GM12878 (cell line): ENCODE results near the gene LRFN2. TPM values are rescaled to one million over a fixed set of nuclear protein-coding genes. Genes with fewer than 3 reads are reported as not detected.

Source experiments
- ATAC-seq: fragments of 200-7000 bp; cut with Tn5 transposase; 3 replicates; pipeline ENCODE4 v1.9.1; 2020; ENCODE audit warnings: mild to moderate bottlenecking, moderate library complexity
- BruUV-seq: library from RNA; stranded (reverse); fragments of 400-500 nt; replicated peaks from 2 replicates; lab custom pipeline; 2021; lab: Mats Ljungman, UMichigan
- CTCF ChIA-PET: fragments of 300-600 bp; sonication (Branson Sonifier 250); formaldehyde crosslinking; extraction: SDS; loops from one replicate; lab custom pipeline; 2021; ENCODE audit warnings: inconsistent platforms; lab: Yijun Ruan, JAX
- POLR2A ChIA-PET: fragments of 350-600 bp; formaldehyde crosslinking; extraction: SDS; loops from one replicate; lab custom pipeline; 2021; ENCODE audit warnings: inconsistent platforms; lab: Charles Lee
- RAD21 ChIA-PET: fragments of 300-600 bp; sonication (Branson Sonifier 250); formaldehyde crosslinking; loops from one replicate; lab custom pipeline; 2023; ENCODE audit warnings: antibody characterized with exemption; ENCODE audit not compliant: unreplicated experiment; lab: Charles Lee
- SMC1A ChIA-PET: fragments of 300-600 bp; sonication (Branson Sonifier 250); formaldehyde crosslinking; loops from one replicate; lab custom pipeline; 2023; ENCODE audit not compliant: unreplicated experiment, uncharacterized antibody; lab: Charles Lee
- DNase-seq: peaks from one replicate; pipeline ENCODE4 v3.0.0-alpha.2; 2011; ENCODE audit warnings: low read depth, low spot score
- FAIRE-seq: peaks from 3 replicates; lab custom pipeline; 2011; peaks lifted over from hg19 to GRCh38; lab: Jason Lieb, UNC
- H2AFZ ChIP-seq: 2 replicates; pipeline ENCODE4 v1.6.0; 2011; ENCODE audit warnings: low read depth, low read length, control low read depth; ENCODE audit not compliant: control insufficient read depth
- H3K27ac ChIP-seq: 2 replicates; pipeline ENCODE4 v1.5.1; 2011; ENCODE audit warnings: control low read depth; ENCODE audit not compliant: control insufficient read depth, insufficient read depth
- H3K27me3 ChIP-seq, 2 experiments: replicated peaks in 1 of 2; 2 replicates each; pipeline versions ENCODE4 v1.6.0 to v1.6.1; 2011; ENCODE audit warnings: low read length in 1 of 2; ENCODE audit not compliant: control insufficient read depth in 2 of 2, insufficient read depth in 2 of 2
- H3K36me3 ChIP-seq, 2 experiments: 2 replicates each; pipeline ENCODE4 v1.5.1; 2011; ENCODE audit warnings: low read length in 1 of 2; ENCODE audit not compliant: control insufficient read depth in 2 of 2, insufficient read depth in 2 of 2
- H3K4me1 ChIP-seq: 2 replicates; pipeline ENCODE4 v1.6.1; 2011; ENCODE audit warnings: mild to moderate bottlenecking, low read length, moderate library complexity, mixed read lengths; ENCODE audit not compliant: control insufficient read depth, insufficient read depth
- H3K4me2 ChIP-seq: 2 replicates; pipeline ENCODE4 v1.6.0; 2011; ENCODE audit warnings: control low read depth; ENCODE audit not compliant: control insufficient read depth, insufficient read depth
- H3K4me3 ChIP-seq: fragments of 200-600 bp; sonication (generic); 2 replicates; pipeline ENCODE4 v1.5.1; 2016
- H3K79me2 ChIP-seq: 2 replicates; pipeline ENCODE4 v1.6.0; 2011; ENCODE audit warnings: low read length; ENCODE audit not compliant: control insufficient read depth, insufficient read depth
- H3K9ac ChIP-seq: 2 replicates; pipeline ENCODE4 v1.8.0; 2011; ENCODE audit warnings: low read length, control low read depth, mixed read lengths; ENCODE audit not compliant: control insufficient read depth, insufficient read depth
- H3K9me3 ChIP-seq: replicated peaks from 3 replicates; pipeline ENCODE4 v1.5.1; 2011; ENCODE audit warnings: mild to moderate bottlenecking, low read length; ENCODE audit not compliant: control insufficient read depth, insufficient read depth
- H4K20me1 ChIP-seq: 2 replicates; pipeline ENCODE4 v1.6.0; 2011; ENCODE audit not compliant: control insufficient read depth, insufficient read depth
- BHLHE40 ChIP-seq, 2 experiments: fragments of 450-650 bp in 1 of 2; IDR thresholded peaks; 2 replicates each; pipeline ENCODE4 v1.6.1; 2011 to 2017; ENCODE audit warnings: low read depth in 2 of 2, borderline replicate concordance in 1 of 2, improper control_type of control experiment in 1 of 2, low read length in 1 of 2, mild to moderate bottlenecking in 1 of 2
- ESRRA ChIP-seq: IDR thresholded peaks from 2 replicates; pipeline ENCODE4 v1.6.1; 2012; ENCODE audit warnings: mild to moderate bottlenecking, low read length, improper control_type of control experiment
- ETV6 ChIP-seq, 2 experiments: fragments of 450-650 bp in 1 of 2; IDR thresholded peaks in 1 of 2; conservative IDR thresholded peaks in 1 of 2; 2 replicates each; pipeline ENCODE4 v1.6.1; 2014; ENCODE audit warnings: antibody characterized with exemption in 1 of 2, borderline replicate concordance in 1 of 2, low read depth in 1 of 2, mild to moderate bottlenecking in 1 of 2, moderate library complexity in 1 of 2
- JUNB ChIP-seq: IDR thresholded peaks from 2 replicates; pipeline ENCODE4 v1.6.1; 2016; ENCODE audit warnings: antibody characterized with exemption, mild to moderate bottlenecking
- MLLT1 ChIP-seq: fragments of 450-650 bp; IDR thresholded peaks from 2 replicates; pipeline ENCODE4 v1.6.1; 2016; ENCODE audit warnings: mild to moderate bottlenecking
- MXI1 ChIP-seq: fragments of 150-350 bp; IDR thresholded peaks from 2 replicates; pipeline ENCODE4 v1.6.1; 2011; ENCODE audit warnings: low read depth, mild to moderate bottlenecking, inconsistent platforms, low read length, improper control_type of control experiment
- RB1 ChIP-seq: fragments of 450-650 bp; formaldehyde crosslinking; IDR thresholded peaks from 2 replicates; pipeline ENCODE4 v1.6.1; 2017; ENCODE audit warnings: mild to moderate bottlenecking, borderline replicate concordance
- RELA ChIP-seq: fragments of 450-650 bp; IDR thresholded peaks from 2 replicates; pipeline ENCODE4 v1.8.0; 2014; ENCODE audit warnings: borderline replicate concordance; ENCODE audit not compliant: partially characterized antibody
- TCF3 ChIP-seq: IDR thresholded peaks from 2 replicates; pipeline ENCODE4 v1.6.1; 2012; ENCODE audit warnings: low read depth, mild to moderate bottlenecking, low read length, borderline replicate concordance; ENCODE audit not compliant: insufficient read depth
- YY1 ChIP-seq: IDR thresholded peaks from 2 replicates; pipeline ENCODE4 v1.6.1; 2011; ENCODE audit warnings: low read depth, mild to moderate bottlenecking, low read length
- ZNF687 ChIP-seq: fragments of 450-650 bp; IDR thresholded peaks from 2 replicates; pipeline ENCODE4 v1.6.1; 2017; ENCODE audit warnings: mild to moderate bottlenecking, moderate library complexity
- WGBS: methylation state at CpG from one replicate; pipeline ENCODE4 v1.1.6; 2016; ENCODE audit warnings: low lambda C conversion rate; ENCODE audit not compliant: insufficient replicate concordance, insufficient coverage; ENCODE audit errors: missing lambda C conversion rate; 5-methylcytosine and 5-hydroxymethylcytosine counted together
- in situ Hi-C: fragments of 300-500 bp; cut with MboI; formaldehyde crosslinking; loops from 9 replicates; pipeline ENCODE4 v1.14.3; 2018; ENCODE audit warnings: mixed read lengths
- intact Hi-C: fragments of 100-400 bp; cut with micrococcal nuclease; formaldehyde crosslinking; loops from one replicate; pipeline ENCODE4 v1.14.2; 2022; ENCODE audit not compliant: unreplicated experiment
- polyA plus RNA-seq, 11 experiments: library from polyadenylated mRNA; depleted of rRNA in 4 of 11; unstranded in 6 of 11; stranded (reverse) in 5 of 11; fragments of >200 nt; fragmentation: Nextera tagmentation in 4 of 11; fragmentation: Illumina TruSeq in 1 of 11; extraction: Ambion mirVana in 4 of 11; extraction: Trizol in 1 of 11; gene quantifications; 1 replicate in 1 of 11; 2 replicates in 10 of 11; pipeline versions ENCODE4 v1.2.1 to v1.2.3, GENCODE V29; 2011 to 2016; ENCODE audit warnings: inconsistent platforms in 2 of 11, missing spikeins in 2 of 11, low read depth in 1 of 11
- total RNA-seq, 4 experiments: library from RNA; depleted of rRNA in 3 of 4; stranded (reverse); fragments of >200 nt in 3 of 4; fragmentation: Illumina TruSeq in 1 of 4; extraction: Trizol in 1 of 4; gene quantifications; 2 replicates each; pipeline versions ENCODE4 v1.2.1 to v1.2.3, GENCODE V29; 2013 to 2021

LRFN2 gene
- total and polyA plus RNA-seq, 10 of the 15 experiments (the other 5 are each of a cell fraction or from before 2014, with no cell fraction given), result not detected

GRCh38 chr6:40585651-40586269 lies 1.4 kb downstream of the LRFN2 start:
- no peaks in the 10 kb centered on the region for H3K9me3 ChIP-seq
- no peak overlapping the region for H3K27ac ChIP-seq
- DNase-seq (no peak), FAIRE-seq (no peak), ATAC-seq (no peak)
- in situ Hi-C loops, result no loop called here
- no peaks in the 10 kb centered on the region for H3K4me1 ChIP-seq
- no peaks in the 10 kb centered on the region for H3K79me2 ChIP-seq
- no peak overlapping the region for H3K4me2 ChIP-seq
- CTCF ChIA-PET, result no interaction called here
- 53% methylated on average over 11 of the region's 11 CpGs for WGBS
- no peak overlapping the region for H3K4me3 ChIP-seq
- TF ChIP-seq MXI1, result no peak
- no peak for TF ChIP-seq ETV6 (conservative IDR thresholded peaks at IDR 0.05 in 1 of 2, IDR thresholded peaks at IDR 0.05 in 1 of 2; ENCODE audit: borderline replicate concordance in 1 of 2, low read depth in 1 of 2)
- no peak for TF ChIP-seq TCF3
- no peak for TF ChIP-seq MLLT1
- TF ChIP-seq, all 136 proteins: peak for 0
- SMC1A ChIA-PET, result no interaction called here
- peaks cover 6 to 12% of the 10 kb centered on the region in 2 experiments for H3K27me3 ChIP-seq
- intact Hi-C loops, result no loop called here
- H4K20me1 ChIP-seq, result no peaks in the 10 kb centered on the region
- H2AFZ ChIP-seq, result no peak overlapping the region
- POLR2A ChIA-PET, result no interaction called here
- no peak overlapping the region for H3K9ac ChIP-seq
- BruUV-seq, result no TSS peak
- H3K36me3 ChIP-seq, result no peaks in the 10 kb centered on the region
- RAD21 ChIA-PET, result no interaction called here

GRCh38 chr6:40585223-40585622 lies 1.9 kb downstream of the LRFN2 start:
- POLR2A ChIA-PET, result no interaction called here
- SMC1A ChIA-PET, result interaction anchor here (0.6 kb wide), 1 partner anchor 657 kb away, joined by 3 read pairs; no protein-coding TSS in a partner anchor
- FAIRE-seq, result no peak
- in situ Hi-C loops (no loop called here), intact Hi-C loops (no loop called here)
- Histone ChIP-seq H3K4me2 (no peak overlapping the region), H4K20me1 (no peaks in the 10 kb centered on the region), H3K79me2 (no peaks in the 10 kb centered on the region), H3K4me3 (no peak overlapping the region), H3K9ac (no peak overlapping the region), H2AFZ (no peak overlapping the region), H3K27me3 (peaks cover 6 to 12% of the 10 kb centered on the region in 2 experiments), H3K9me3 (no peaks in the 10 kb centered on the region), H3K36me3 (no peaks in the 10 kb centered on the region), H3K27ac (no peak overlapping the region), H3K4me1 (no peaks in the 10 kb centered on the region)
- no peak for ATAC-seq
- 50% methylated on average over 2 of the region's 4 CpGs for WGBS
- no TSS peak for BruUV-seq
- DNase-seq, result no peak
- CTCF ChIA-PET, result interaction anchor here (0.8 kb wide), 1 partner anchor 82 kb away, joined by 3 read pairs; no protein-coding TSS in a partner anchor
- RAD21 ChIA-PET, result no interaction called here
- TF ChIP-seq ESRRA, result no peak
- no peak for TF ChIP-seq ZNF687
- no peak for TF ChIP-seq YY1
- TF ChIP-seq RELA, result no peak
- TF ChIP-seq JUNB, result no peak
- TF ChIP-seq RB1, result no peak
- no peak for TF ChIP-seq BHLHE40 (IDR thresholded peaks at IDR 0.05; ENCODE audit: borderline replicate concordance in 1 of 2, low read depth in 2 of 2, low read length in 1 of 2)
